Activated T-helper 9 cell treated with anti-CD3 and anti-CD28 coated beads, Interleukin-2, amount 50 U/mL, for 16 hours (primary cell): ENCODE results near the gene IL1F10.
A peak's percentile ranks its signal among the peaks of the same experiment; 100 is the strongest.

ENCODE experiments used
- DNase-seq: peaks from one replicate; pipeline ENCODE4 v3.0.0-alpha.2; 2020; ENCODE audit warnings: low read depth

Gene IL1F10

GRCh38 chr2:113058998-113059960, 8.5 kb upstream of the IL1F10 start, which contains the start of gene IL36RN:
Gene IL36RN (plus strand): TSS chr2:113059198. CDS start chr2:113059439, 241 bp downstream.
- no peak for DNase-seq

- no peak for DNase-seq
These were observed 7.4 kb upstream of the IL1F10 start for GRCh38 chr2:113060396-113060795.

DNA sequence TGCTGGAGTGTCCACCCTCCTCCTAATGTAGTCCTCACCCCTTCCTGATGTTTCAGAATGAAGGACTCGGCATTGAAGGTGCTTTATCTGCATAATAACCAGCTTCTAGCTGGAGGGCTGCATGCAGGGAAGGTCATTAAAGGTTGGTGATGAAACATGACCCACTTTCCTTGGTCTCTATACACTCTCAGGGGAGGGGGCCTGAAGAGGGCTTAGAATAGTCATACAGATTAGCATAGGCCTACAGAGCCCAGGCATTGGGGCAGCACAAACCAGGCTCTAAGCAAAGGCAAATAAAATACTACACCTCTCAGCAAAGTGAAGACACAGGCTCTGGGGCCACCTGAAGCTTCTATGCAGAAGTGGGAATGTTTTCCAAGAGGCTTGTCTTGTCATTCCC, 7.0 kb upstream of the IL1F10 start:
- no peak for DNase-seq

GRCh38 chr2:113061241-113061640, 6.5 kb upstream of the IL1F10 start:
- no peak for DNase-seq

GRCh38 chr2:113061896-113062770, 5.6 kb upstream of the IL1F10 start:
- DNase-seq = no peak

DNA sequence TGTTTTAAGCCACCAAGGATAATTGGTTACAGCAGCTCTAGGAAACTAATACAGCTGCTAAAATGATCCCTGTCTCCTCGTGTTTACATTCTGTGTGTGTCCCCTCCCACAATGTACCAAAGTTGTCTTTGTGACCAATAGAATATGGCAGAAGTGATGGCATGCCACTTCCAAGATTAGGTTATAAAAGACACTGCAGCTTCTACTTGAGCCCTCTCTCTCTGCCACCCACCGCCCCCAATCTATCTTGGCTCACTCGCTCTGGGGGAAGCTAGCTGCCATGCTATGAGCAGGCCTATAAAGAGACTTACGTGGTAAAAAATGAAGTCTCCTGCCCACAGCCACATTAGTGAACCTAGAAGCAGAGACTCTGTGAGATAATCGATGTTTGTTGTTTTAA, 3.5 kb upstream of the IL1F10 start:
- DNase-seq = no peak

GRCh38 chr2:113064898-113065297, 2.9 kb upstream of the IL1F10 start:
- no peak for DNase-seq

DNA sequence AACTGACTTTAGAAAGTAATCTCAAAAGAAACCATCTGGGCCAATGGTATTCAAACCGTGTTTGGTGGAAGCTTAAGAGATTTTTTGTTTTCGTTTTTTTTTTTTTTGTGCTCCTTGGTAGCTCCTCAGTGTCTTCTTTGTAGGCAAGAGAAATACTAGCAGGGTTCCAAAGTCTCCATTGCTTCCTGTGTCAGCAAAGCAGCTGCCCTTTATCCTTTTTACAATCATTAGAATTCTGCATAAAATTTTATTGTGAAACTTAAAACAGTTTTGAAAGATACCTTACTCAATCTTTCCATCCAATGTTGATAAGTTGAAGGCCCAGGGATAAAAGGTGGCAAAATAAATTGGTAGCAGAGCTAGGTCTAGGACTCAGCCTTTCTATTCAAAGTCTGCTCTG, 479 bp downstream of the IL1F10 start:
- DNase-seq = no peak

DNA sequence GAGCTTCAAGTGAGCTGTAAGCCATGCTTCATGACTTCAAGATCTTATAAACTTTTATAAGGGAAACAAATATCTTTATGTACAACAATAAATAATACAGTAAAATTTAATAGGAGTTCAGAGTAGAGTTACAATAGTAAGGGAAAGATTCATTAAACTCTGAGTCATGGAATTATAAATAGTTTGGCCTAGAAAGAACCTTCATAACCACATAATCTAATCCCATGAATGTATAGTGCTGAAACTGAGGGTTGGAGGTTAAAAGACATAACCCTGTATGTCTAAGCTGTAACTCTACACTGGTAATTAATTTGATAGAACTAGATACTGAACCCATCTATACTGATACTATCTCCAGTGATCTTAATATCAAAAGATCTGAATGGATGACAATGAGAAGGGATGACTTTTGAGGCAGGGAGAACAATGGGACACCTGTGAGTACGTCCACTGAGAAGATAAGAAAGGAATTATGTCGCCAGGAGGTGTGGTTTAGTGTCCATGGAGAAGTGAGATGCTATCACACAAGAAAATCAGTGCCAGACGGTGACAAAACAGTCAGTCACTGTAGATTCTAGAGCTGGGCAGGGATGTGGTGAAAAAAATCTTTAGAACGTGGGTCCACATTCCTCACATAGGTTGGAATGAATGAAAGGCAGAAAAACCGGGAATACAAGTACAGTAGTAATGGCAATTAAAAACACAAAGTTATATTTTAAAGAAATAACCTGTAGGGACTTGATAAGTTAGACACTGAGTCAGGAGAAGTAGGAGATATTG, 1.1 kb downstream of the IL1F10 start:
- no peak for DNase-seq

- DNase-seq = no peak
These were observed 2.2 kb downstream of the IL1F10 start for GRCh38 chr2:113069676-113070605.

GRCh38 chr2:113070606-113070975, 2.8 kb downstream of the IL1F10 start:
- no peak for DNase-seq

GRCh38 chr2:113072584-113072983, 4.8 kb downstream of the IL1F10 start:
- DNase-seq = no peak

DNA sequence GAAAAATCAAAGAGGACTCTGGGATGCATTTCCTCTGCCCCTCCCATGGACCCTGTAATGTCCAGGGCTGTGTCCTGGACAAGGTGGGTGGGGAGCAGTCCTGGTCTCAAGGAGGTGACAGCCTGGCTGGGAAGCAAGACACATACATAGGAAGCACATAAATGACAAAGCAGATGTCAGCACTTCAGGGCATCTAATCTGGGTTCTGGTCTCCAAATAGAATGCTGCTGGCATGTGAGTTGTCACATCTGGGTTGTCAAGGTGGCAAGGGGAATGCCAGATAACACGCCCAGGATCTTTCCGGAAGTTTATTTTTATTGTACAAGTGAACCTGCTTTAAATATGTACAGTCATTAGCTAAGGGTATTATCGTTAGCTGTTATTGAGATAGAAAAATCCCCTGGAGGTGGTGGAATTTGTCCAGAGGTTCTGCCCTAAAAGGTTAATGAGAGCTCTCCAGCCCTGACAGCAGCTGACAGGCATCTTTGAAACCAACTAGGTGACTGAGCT, 5.6 kb downstream of the IL1F10 start:
- no peak for DNase-seq

GRCh38 chr2:113075030-113075429, 7.3 kb downstream of the IL1F10 start:
- DNase-seq = no peak

DNA sequence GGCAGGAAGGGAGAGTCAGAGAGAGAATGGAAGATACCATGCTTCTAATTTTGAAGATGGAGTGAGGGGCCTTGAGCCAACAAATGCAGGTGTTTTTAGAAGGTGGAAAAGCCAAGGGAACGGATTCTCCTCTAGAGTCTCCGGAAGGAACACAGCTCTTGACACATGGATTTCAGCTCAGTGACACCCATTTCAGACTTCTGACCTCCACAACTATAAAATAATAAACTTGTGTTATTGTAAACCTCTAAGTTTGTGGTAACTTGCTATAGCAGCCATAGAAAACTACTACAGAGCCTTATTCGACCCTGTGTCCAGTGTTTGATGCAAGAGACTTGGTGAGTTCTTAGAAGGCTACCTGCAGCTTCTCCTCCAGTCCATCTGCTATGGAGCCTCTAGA, 7.8 kb downstream of the IL1F10 start:
- DNase-seq = no peak

DNA sequence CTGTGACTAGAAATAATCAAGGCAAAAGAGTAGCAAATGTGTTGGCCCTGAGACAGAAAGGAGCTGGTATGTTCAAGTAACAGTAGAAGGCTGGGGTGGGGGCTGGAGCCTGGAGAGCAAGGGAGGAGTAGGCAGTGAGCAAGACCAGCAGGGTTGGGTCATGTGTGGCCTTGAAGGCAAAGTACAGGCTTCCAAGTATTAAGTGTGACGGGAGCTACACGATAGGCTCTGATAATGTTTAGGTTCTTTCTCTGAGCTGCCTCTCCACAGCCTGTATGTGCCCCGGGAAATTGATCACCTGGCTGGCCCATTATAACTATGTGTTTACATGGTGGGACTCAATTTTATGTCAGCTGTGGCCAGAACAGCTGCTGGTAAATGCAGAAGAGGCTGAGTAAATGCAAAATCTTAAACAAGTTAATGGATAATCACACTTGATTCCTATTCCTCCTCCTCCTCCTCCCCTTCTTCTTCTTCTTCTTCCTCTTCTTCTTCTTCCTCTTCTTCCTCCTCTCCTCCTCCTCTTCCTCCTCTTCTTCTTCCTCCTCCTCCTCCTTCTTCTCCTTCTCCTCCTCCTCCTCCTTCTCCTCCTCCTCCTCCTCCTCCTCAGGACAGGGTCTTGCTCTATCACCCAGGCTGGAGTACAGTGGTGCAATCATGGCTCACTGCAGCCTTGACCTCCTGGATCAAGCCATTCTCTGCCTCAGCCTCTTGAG, 9.3 kb downstream of the IL1F10 start:
- no peak for DNase-seq

- DNase-seq = no peak
These were observed 10.2 kb downstream of the IL1F10 start for GRCh38 chr2:113077921-113078320.

DNA sequence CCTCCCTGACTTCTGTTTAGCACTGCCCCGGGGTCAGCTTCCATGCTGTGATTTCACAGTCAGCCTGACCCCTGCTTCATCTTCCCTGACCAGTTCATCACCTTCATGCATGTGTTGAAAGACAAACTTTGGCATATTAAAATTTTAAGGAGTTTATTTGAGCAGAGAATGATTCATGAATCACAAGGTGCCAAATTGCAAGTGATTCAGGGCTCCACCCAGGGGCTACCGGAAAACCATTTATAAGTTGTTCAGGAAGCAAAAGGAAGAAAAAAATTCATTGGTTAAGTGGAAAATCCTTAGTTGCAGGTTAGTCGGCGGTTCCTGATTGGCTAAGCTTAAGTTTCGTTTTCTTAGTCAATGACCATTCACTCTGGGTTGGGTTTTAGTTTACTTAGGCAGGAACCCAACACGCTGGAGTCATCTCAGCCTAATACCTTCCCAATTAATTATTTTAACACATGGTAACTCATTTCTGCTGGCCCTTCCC, 10.6 kb downstream of the IL1F10 start:
- DNase-seq = no peak

DNA sequence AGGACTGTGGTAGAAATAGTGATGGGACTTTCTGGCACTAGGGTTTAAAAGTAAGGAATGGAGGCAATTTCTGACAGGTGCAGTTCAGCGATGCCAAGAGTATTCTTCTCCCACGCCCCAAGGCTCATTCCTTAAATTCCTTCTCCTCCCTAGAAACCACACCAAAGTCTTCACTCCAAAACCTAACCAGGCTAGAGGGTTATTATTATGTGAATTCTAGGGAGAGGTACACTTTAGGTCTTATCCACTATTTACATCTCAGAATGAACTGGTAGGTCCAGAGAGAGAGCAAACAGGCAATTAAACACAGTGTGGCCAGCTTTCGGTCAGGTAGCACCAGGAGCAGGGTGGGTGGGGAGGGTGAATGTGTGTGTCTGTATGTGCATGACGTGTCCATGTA, 11.4 kb downstream of the IL1F10 start:
- no peak for DNase-seq

DNA sequence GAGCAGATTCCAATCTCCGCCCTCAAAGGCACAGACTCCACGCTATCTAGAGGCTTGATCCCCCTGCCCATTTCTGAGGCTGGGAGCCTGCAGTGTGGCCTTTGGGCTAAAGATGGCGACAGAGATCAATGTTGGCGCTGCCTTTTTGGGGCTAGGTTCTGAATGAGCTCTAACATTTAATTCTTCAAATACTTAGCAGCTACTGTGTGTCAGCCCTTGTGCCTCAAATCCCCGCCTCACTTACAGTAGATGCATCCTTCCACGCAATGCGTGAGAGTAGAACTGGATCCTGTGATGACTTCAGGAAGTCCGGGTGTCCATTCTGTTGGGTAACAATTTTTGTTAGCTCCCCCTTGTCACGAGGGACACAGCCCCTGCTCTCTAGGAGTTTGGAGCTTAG, 12.4 kb downstream of the IL1F10 start:
- DNase-seq = peak; percentile 8
